ENCODE measurements around the gene GYG1. TPM values are rescaled to one million over a fixed set of nuclear protein-coding genes. Genes with fewer than 3 reads are reported as not detected.

The GYG1 gene
- total RNA-seq: 10 to 100 TPM in 1 of 2 donors, 1 to 10 TPM in 1; 8.9 to 16.3 TPM

- H3K4me3 ChIP-seq: peak within 1 kb of the TSS; percentile 65 to 90
- no peaks in the 10 kb centered on the region for H3K27me3 ChIP-seq
- WGBS, 2 donors: 0% methylated on average over 53 to 75 of the region's 91 CpGs
- no peaks in the 10 kb centered on the region for H3K9me3 ChIP-seq
- DNase-seq (peak; percentile 84 to 89 (median 86)), ATAC-seq (peak; percentile 93)
- TF ChIP-seq POLR2A (IDR thresholded peaks at IDR 0.05) (peak; percentile 86 to 88 (median 87)), CTCF (IDR thresholded peaks at IDR 0.05) (peak in 5 of 7 experiments; percentile 9 to 41 (median 25))
- peaks cover 13% of the 10 kb centered on the region for H3K4me1 ChIP-seq
- H3K27ac ChIP-seq: peak within 1 kb of the TSS; percentile 84 to 93 (median 92)
- peaks cover 0 to 2% of the 10 kb centered on the region in 2 donors for H3K36me3 ChIP-seq (replicated peaks in 1 of 2; ENCODE audit: insufficient read depth in 1 of 2, low read depth in 2 of 2)
- intact Hi-C loops (cut with DNase I): no loop called here
These were observed at the start of gene GYG1 for GRCh38 chr3:148991219-148992026. TSS of gene GYG1 (plus strand) at chr3:148991540. CDS start at chr3:148991641, 101 bp downstream.

- 0 to 17% methylated on average over 2 of the region's 2 CpGs for WGBS, 2 donors
- ATAC-seq (peak; percentile 83), DNase-seq (peak in 2 of 4 donors; percentile 32 to 48)
- Histone ChIP-seq H3K4me1 (peaks cover 2% of the 10 kb centered on the region), H3K9me3 (no peaks in the 10 kb centered on the region), H3K27ac (no peak overlapping the region), H3K4me3 (no peak overlapping the region), H3K27me3 (no peaks in the 10 kb centered on the region), H3K36me3 (replicated peaks in 1 of 2; ENCODE audit: insufficient read depth in 1 of 2, low read depth in 2 of 2) (no peaks in the 10 kb centered on the region)
- TF ChIP-seq CTCF (IDR thresholded peaks at IDR 0.05): peak in 6 of 7 experiments; percentile 53 to 86 (median 79)
- no peak for TF ChIP-seq POLR2A (IDR thresholded peaks at IDR 0.05)
- intact Hi-C loops (cut with DNase I): loop anchor here (10.0 kb wide), 2 partner anchors 79 to 569 kb away; partner anchors contain the start of gene CPA3
These were observed 47.7 kb upstream of the GYG1 start for GRCh38 chr3:148943506-148944205.

- Histone ChIP-seq H3K9me3 (no peaks in the 10 kb centered on the region), H3K27me3 (no peaks in the 10 kb centered on the region), H3K4me1 (peaks cover 10% of the 10 kb centered on the region), H3K4me3 (no peak overlapping the region), H3K27ac (no peak overlapping the region), H3K36me3 (replicated peaks in 1 of 2; ENCODE audit: insufficient read depth in 1 of 2, low read depth in 2 of 2) (no peaks in the 10 kb centered on the region)
- DNase-seq (no peak), ATAC-seq (no peak)
- intact Hi-C loops (cut with DNase I): loop anchor here (10.0 kb wide), 2 partner anchors 80 to 570 kb away; partner anchors contain the start of gene CPA3
- 85 to 90% methylated on average over 2 of the region's 2 CpGs for WGBS, 2 donors
- no peak for TF ChIP-seq CTCF (IDR thresholded peaks at IDR 0.05)
- TF ChIP-seq POLR2A (IDR thresholded peaks at IDR 0.05): no peak
These were observed 46.2 kb upstream of the GYG1 start for GRCh38 chr3:148945116-148945515.

GRCh38 chr3:148948913-148949657 lies 42.3 kb upstream of the GYG1 start:
- intact Hi-C loops (cut with DNase I): loop anchor here (10.0 kb wide), 2 partner anchors 84 to 574 kb away; partner anchors contain the start of gene CPA3
- Histone ChIP-seq H3K9me3 (no peaks in the 10 kb centered on the region), H3K4me1 (peaks cover 10% of the 10 kb centered on the region), H3K27me3 (no peaks in the 10 kb centered on the region), H3K27ac (peak overlapping the region; percentile 13 to 57 (median 48)), H3K4me3 (no peak overlapping the region), H3K36me3 (replicated peaks in 1 of 2; ENCODE audit: insufficient read depth in 1 of 2, low read depth in 2 of 2) (no peaks in the 10 kb centered on the region)
- TF ChIP-seq CTCF (IDR thresholded peaks at IDR 0.05) (no peak), POLR2A (IDR thresholded peaks at IDR 0.05) (no peak)
- peak; percentile 70 for ATAC-seq
- peak; percentile 51 to 73 (median 66) for DNase-seq
- 58 to 60% methylated on average over 8 of the region's 8 CpGs for WGBS, 2 donors
